Measurements from ENCODE around the gene CAMTA1. TPM values are rescaled to one million over a fixed set of nuclear protein-coding genes. Genes with fewer than 3 reads are reported as not detected.

The CAMTA1 gene
- total RNA-seq, 5 donors from 2014 or later (not counting 1 experiment from before 2014, with no cell fraction given): 29.7 to 37.4 (median 34.6) TPM

- H3K27me3 Mint-ChIP-seq: no peaks in the 10 kb centered on the region
- H3K4me1 Mint-ChIP-seq: no peaks in the 10 kb centered on the region
- Histone ChIP-seq H3K4me3 (ENCODE audit: control insufficient read depth in 1 of 2, extremely low read depth in 1 of 2, low read length in 1 of 2) (no peak overlapping the region), H3K4me1 (ENCODE audit: control insufficient read depth in 1 of 2, extremely low read depth in 1 of 2, insufficient read depth in 2 of 2, low read length in 2 of 2) (no peaks in the 10 kb centered on the region), H3K9me3 (no peaks in the 10 kb centered on the region), H3K27me3 (replicated peaks in 1 of 2; ENCODE audit: control insufficient read depth in 2 of 2, extremely low read depth in 1 of 2, insufficient read depth in 2 of 2, low read length in 1 of 2) (peaks cover 0 to 7% of the 10 kb centered on the region in 2 experiments), H3K36me3 (ENCODE audit: control insufficient read depth in 2 of 2, extremely low read depth in 1 of 2, insufficient read depth in 1 of 2, low read length in 1 of 2) (no peaks in the 10 kb centered on the region), H3K27ac (ENCODE audit: low read length) (no peak overlapping the region)
- CTCF ChIA-PET: no interaction called here
- no peaks in the 10 kb centered on the region for H3K9me3 Mint-ChIP-seq
- 92% methylated on average over 21 of the region's 24 CpGs for WGBS (ENCODE audit: insufficient coverage)
- H3K27ac Mint-ChIP-seq: no peak overlapping the region
- ATAC-seq (replicated peaks in 1 of 4): no peak
- no peak for DNase-seq
- POLR2A ChIA-PET: no interaction called here
- H3K36me3 Mint-ChIP-seq: no peaks in the 10 kb centered on the region
- H3K4me3 Mint-ChIP-seq: no peak overlapping the region
Measured at GRCh38 chr1:7656557-7657215, 871.4 kb downstream of the CAMTA1 start.

GRCh38 chr1:7657287-7658016 is 872.2 kb downstream of the CAMTA1 start:
- Mint-ChIP-seq H3K36me3 (no peaks in the 10 kb centered on the region), H3K4me3 (no peak overlapping the region), H3K9me3 (no peaks in the 10 kb centered on the region), H3K4me1 (no peaks in the 10 kb centered on the region), H3K27ac (no peak overlapping the region), H3K27me3 (no peaks in the 10 kb centered on the region)
- no peak for ATAC-seq (replicated peaks in 1 of 4)
- no peak overlapping the region for H3K27ac ChIP-seq (ENCODE audit: low read length)
- no peaks in the 10 kb centered on the region for H3K4me1 ChIP-seq (ENCODE audit: control insufficient read depth in 1 of 2, extremely low read depth in 1 of 2, insufficient read depth in 2 of 2, low read length in 2 of 2)
- no peaks in the 10 kb centered on the region for H3K36me3 ChIP-seq (ENCODE audit: control insufficient read depth in 2 of 2, extremely low read depth in 1 of 2, insufficient read depth in 1 of 2, low read length in 1 of 2)
- ChIA-PET POLR2A (no interaction called here), CTCF (interaction anchor here in 1 of 2 donors (0.6 kb wide), 1 partner anchor 199 kb away, joined by 3 read pairs; no protein-coding TSS in a partner anchor)
- no peak for DNase-seq
- H3K9me3 ChIP-seq: no peaks in the 10 kb centered on the region
- H3K27me3 ChIP-seq (replicated peaks in 1 of 2; ENCODE audit: control insufficient read depth in 2 of 2, extremely low read depth in 1 of 2, insufficient read depth in 2 of 2, low read length in 1 of 2): peaks cover 0 to 6% of the 10 kb centered on the region in 2 experiments
- 59% methylated on average over 10 of the region's 17 CpGs for WGBS (ENCODE audit: insufficient coverage)
- no peak overlapping the region for H3K4me3 ChIP-seq (ENCODE audit: control insufficient read depth in 1 of 2, extremely low read depth in 1 of 2, low read length in 1 of 2)

- CTCF ChIA-PET: interaction anchor here in 1 of 2 donors (0.6 kb wide), 1 partner anchor 198 kb away, joined by 3 read pairs; no protein-coding TSS in a partner anchor
- WGBS (ENCODE audit: insufficient coverage): 82% methylated on average over 7 of the region's 7 CpGs
Measured at GRCh38 chr1:7658099-7658498, 872.8 kb downstream of the CAMTA1 start.

GRCh38 chr1:7659514-7659913 is 874.3 kb downstream of the CAMTA1 start:
- H3K27ac Mint-ChIP-seq: no peak overlapping the region
- 76% methylated on average over 6 of the region's 6 CpGs for WGBS (ENCODE audit: insufficient coverage)
- Histone ChIP-seq H3K27me3 (replicated peaks in 1 of 2; ENCODE audit: control insufficient read depth in 2 of 2, extremely low read depth in 1 of 2, insufficient read depth in 2 of 2, low read length in 1 of 2) (peaks cover 0 to 4% of the 10 kb centered on the region in 2 experiments), H3K9me3 (no peaks in the 10 kb centered on the region), H3K4me3 (ENCODE audit: control insufficient read depth in 1 of 2, extremely low read depth in 1 of 2, low read length in 1 of 2) (no peak overlapping the region), H3K4me1 (ENCODE audit: control insufficient read depth in 1 of 2, extremely low read depth in 1 of 2, insufficient read depth in 2 of 2, low read length in 2 of 2) (no peaks in the 10 kb centered on the region), H3K36me3 (ENCODE audit: control insufficient read depth in 2 of 2, extremely low read depth in 1 of 2, insufficient read depth in 1 of 2, low read length in 1 of 2) (no peaks in the 10 kb centered on the region), H3K27ac (ENCODE audit: low read length) (no peak overlapping the region)
- DNase-seq (no peak), ATAC-seq (replicated peaks in 1 of 4) (no peak)
- ChIA-PET CTCF (no interaction called here), POLR2A (no interaction called here)
- H3K9me3 Mint-ChIP-seq: no peaks in the 10 kb centered on the region
- no peaks in the 10 kb centered on the region for H3K36me3 Mint-ChIP-seq
- H3K4me1 Mint-ChIP-seq: no peaks in the 10 kb centered on the region
- no peak overlapping the region for H3K4me3 Mint-ChIP-seq
- H3K27me3 Mint-ChIP-seq: no peaks in the 10 kb centered on the region

More at GRCh38 chr1:7658099-7658498, 872.8 kb downstream of the CAMTA1 start:
- Histone ChIP-seq H3K27ac (ENCODE audit: low read length) (no peak overlapping the region), H3K9me3 (no peaks in the 10 kb centered on the region), H3K4me3 (ENCODE audit: control insufficient read depth in 1 of 2, extremely low read depth in 1 of 2, low read length in 1 of 2) (no peak overlapping the region), H3K4me1 (ENCODE audit: control insufficient read depth in 1 of 2, extremely low read depth in 1 of 2, insufficient read depth in 2 of 2, low read length in 2 of 2) (no peaks in the 10 kb centered on the region), H3K36me3 (ENCODE audit: control insufficient read depth in 2 of 2, extremely low read depth in 1 of 2, insufficient read depth in 1 of 2, low read length in 1 of 2) (no peaks in the 10 kb centered on the region), H3K27me3 (replicated peaks in 1 of 2; ENCODE audit: control insufficient read depth in 2 of 2, extremely low read depth in 1 of 2, insufficient read depth in 2 of 2, low read length in 1 of 2) (peaks cover 0 to 4% of the 10 kb centered on the region in 2 experiments)
- no peaks in the 10 kb centered on the region for H3K4me1 Mint-ChIP-seq
- POLR2A ChIA-PET: no interaction called here
- DNase-seq (no peak), ATAC-seq (replicated peaks in 1 of 4) (no peak)
- no peaks in the 10 kb centered on the region for H3K27me3 Mint-ChIP-seq
- no peak overlapping the region for H3K4me3 Mint-ChIP-seq
- no peak overlapping the region for H3K27ac Mint-ChIP-seq
- no peaks in the 10 kb centered on the region for H3K9me3 Mint-ChIP-seq
- no peaks in the 10 kb centered on the region for H3K36me3 Mint-ChIP-seq

- H3K27ac Mint-ChIP-seq: no peak overlapping the region
- no peaks in the 10 kb centered on the region for H3K36me3 ChIP-seq (ENCODE audit: control insufficient read depth in 2 of 2, extremely low read depth in 1 of 2, insufficient read depth in 1 of 2, low read length in 1 of 2)
- no peak overlapping the region for H3K27ac ChIP-seq (ENCODE audit: low read length)
- no peak overlapping the region for H3K4me3 Mint-ChIP-seq
- no peak overlapping the region for H3K4me3 ChIP-seq (ENCODE audit: control insufficient read depth in 1 of 2, extremely low read depth in 1 of 2, low read length in 1 of 2)
- no peaks in the 10 kb centered on the region for H3K36me3 Mint-ChIP-seq
- H3K4me1 Mint-ChIP-seq: peaks cover 0 to 3% (median 0%) of the 10 kb centered on the region in 3 donors
- peaks cover 0 to 13% of the 10 kb centered on the region in 2 experiments for H3K27me3 ChIP-seq (replicated peaks in 1 of 2; ENCODE audit: control insufficient read depth in 2 of 2, extremely low read depth in 1 of 2, insufficient read depth in 2 of 2, low read length in 1 of 2)
- no peaks in the 10 kb centered on the region for H3K27me3 Mint-ChIP-seq
- no peaks in the 10 kb centered on the region for H3K9me3 ChIP-seq
- WGBS (ENCODE audit: insufficient coverage): 85% methylated on average over 38 of the region's 38 CpGs
- no peak for DNase-seq
- no peaks in the 10 kb centered on the region for H3K9me3 Mint-ChIP-seq
- POLR2A ChIA-PET: no interaction called here
- peaks cover 0 to 4% of the 10 kb centered on the region in 2 experiments for H3K4me1 ChIP-seq (ENCODE audit: control insufficient read depth in 1 of 2, extremely low read depth in 1 of 2, insufficient read depth in 2 of 2, low read length in 2 of 2)
- CTCF ChIA-PET: no interaction called here
- ATAC-seq (replicated peaks in 1 of 4): no peak
Measured at GRCh38 chr1:7663451-7664146, 878.3 kb downstream of the CAMTA1 start.

- ATAC-seq (replicated peaks in 1 of 4) (no peak), DNase-seq (no peak)
- Histone ChIP-seq H3K9me3 (no peaks in the 10 kb centered on the region), H3K27me3 (replicated peaks in 1 of 2; ENCODE audit: control insufficient read depth in 2 of 2, extremely low read depth in 1 of 2, insufficient read depth in 2 of 2, low read length in 1 of 2) (peaks cover 0 to 17% of the 10 kb centered on the region in 2 experiments), H3K36me3 (ENCODE audit: control insufficient read depth in 2 of 2, extremely low read depth in 1 of 2, insufficient read depth in 1 of 2, low read length in 1 of 2) (no peaks in the 10 kb centered on the region), H3K27ac (ENCODE audit: low read length) (no peak overlapping the region), H3K4me3 (ENCODE audit: control insufficient read depth in 1 of 2, extremely low read depth in 1 of 2, low read length in 1 of 2) (no peak overlapping the region), H3K4me1 (ENCODE audit: control insufficient read depth in 1 of 2, extremely low read depth in 1 of 2, insufficient read depth in 2 of 2, low read length in 2 of 2) (peaks cover 0 to 5% of the 10 kb centered on the region in 2 experiments)
- CTCF ChIA-PET: interaction anchor here in 1 of 2 donors (0.6 to 1.1 kb wide), 2 partner anchors 19 to 88 kb away, joined by 3 to 6 read pairs; no protein-coding TSS in a partner anchor
- Mint-ChIP-seq H3K27ac (no peak overlapping the region), H3K27me3 (no peaks in the 10 kb centered on the region), H3K4me1 (peaks cover 0 to 3% (median 0%) of the 10 kb centered on the region in 3 donors), H3K4me3 (no peak overlapping the region), H3K36me3 (no peaks in the 10 kb centered on the region), H3K9me3 (no peaks in the 10 kb centered on the region)
- POLR2A ChIA-PET: no interaction called here
- WGBS (ENCODE audit: insufficient coverage): 87% methylated on average over 48 of the region's 48 CpGs
Measured at GRCh38 chr1:7664147-7664892, 879.1 kb downstream of the CAMTA1 start.

Measured in T-cell (primary cell).